ENCODE results near the gene ECM2. TPM values are rescaled to one million over a fixed set of nuclear protein-coding genes. Genes with fewer than 3 reads are reported as not detected.

ECM2 gene
- total and polyA plus RNA-seq, 7 donors, result 1.2 to 19.7 (median 5.4) TPM; not detected in 1

DNA sequence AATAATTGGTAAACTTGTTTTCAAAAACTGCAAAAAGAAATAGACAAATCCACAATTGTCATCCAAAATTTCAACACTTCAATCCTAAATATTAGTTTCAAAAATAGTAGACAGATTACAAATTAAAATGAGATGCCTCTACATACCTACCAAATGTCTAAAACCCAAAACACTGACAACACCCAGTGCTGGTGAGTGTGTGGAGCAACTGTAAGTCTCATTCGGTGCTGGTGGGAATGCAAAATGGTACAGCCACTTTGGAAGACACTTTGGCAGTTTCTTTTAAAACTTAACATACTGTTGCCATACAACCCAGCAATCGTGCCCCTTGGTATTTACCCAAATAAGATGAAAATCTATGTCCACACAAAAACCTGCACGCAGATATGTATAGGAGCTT is 6.7 kb downstream of the ECM2 start:
- Histone ChIP-seq H3K36me3 (no peaks in the 10 kb centered on the region), H3K27me3 (no peaks in the 10 kb centered on the region), H3K9me3 (no peaks in the 10 kb centered on the region), H3K4me3 (no peak overlapping the region), H3K27ac (no peak overlapping the region), H3K4me1 (peaks cover 0 to 3% (median 0%) of the 10 kb centered on the region in 4 donors)
- WGBS, 2 donors, result 96% methylated on average over 3 of the region's 3 CpGs
- DNase-seq, result no peak
- intact Hi-C loops (cut with DNase I), result no loop called here
- TF ChIP-seq POLR2A (IDR thresholded peaks at IDR 0.05), result no peak
- TF ChIP-seq, protein P1, sequence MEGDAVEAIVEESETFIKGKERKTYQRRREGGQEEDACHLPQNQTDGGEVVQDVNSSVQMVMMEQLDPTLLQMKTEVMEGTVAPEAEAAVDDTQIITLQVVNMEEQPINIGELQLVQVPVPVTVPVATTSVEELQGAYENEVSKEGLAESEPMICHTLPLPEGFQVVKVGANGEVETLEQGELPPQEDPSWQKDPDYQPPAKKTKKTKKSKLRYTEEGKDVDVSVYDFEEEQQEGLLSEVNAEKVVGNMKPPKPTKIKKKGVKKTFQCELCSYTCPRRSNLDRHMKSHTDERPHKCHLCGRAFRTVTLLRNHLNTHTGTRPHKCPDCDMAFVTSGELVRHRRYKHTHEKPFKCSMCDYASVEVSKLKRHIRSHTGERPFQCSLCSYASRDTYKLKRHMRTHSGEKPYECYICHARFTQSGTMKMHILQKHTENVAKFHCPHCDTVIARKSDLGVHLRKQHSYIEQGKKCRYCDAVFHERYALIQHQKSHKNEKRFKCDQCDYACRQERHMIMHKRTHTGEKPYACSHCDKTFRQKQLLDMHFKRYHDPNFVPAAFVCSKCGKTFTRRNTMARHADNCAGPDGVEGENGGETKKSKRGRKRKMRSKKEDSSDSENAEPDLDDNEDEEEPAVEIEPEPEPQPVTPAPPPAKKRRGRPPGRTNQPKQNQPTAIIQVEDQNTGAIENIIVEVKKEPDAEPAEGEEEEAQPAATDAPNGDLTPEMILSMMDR (IDR thresholded peaks at IDR 0.05), result no peak
- no peak for TF ChIP-seq POLR2AphosphoS5 (IDR thresholded peaks at IDR 0.05)
- no peak for TF ChIP-seq EP300 (IDR thresholded peaks at IDR 0.05)

DNA sequence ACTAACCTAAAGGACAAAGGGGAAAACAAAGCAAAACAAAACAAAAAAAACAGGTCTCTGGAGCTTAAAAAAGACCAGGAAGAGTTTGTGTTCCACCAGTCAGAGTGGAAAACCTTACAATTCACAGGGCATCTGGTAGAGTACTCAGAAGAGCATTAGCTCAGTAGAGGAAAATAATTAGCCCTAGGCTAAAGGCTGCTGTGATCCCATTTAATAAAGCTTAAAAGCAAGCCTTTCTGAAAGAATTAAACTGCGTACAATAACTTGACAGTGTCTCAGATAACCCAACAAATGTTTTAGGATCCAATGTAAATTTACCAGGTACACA is 7.3 kb downstream of the ECM2 start:
- DNase-seq, result no peak
- Histone ChIP-seq H3K27ac (no peak overlapping the region), H3K4me1 (no peaks in the 10 kb centered on the region), H3K27me3 (no peaks in the 10 kb centered on the region), H3K4me3 (no peak overlapping the region), H3K36me3 (no peaks in the 10 kb centered on the region), H3K9me3 (no peaks in the 10 kb centered on the region)
- WGBS, 2 donors, result 96 to 97% methylated on average over 1 of the region's 1 CpG
- no peak for TF ChIP-seq POLR2A (IDR thresholded peaks at IDR 0.05)
- no peak for TF ChIP-seq EP300 (IDR thresholded peaks at IDR 0.05)
- TF ChIP-seq, protein P1 (IDR thresholded peaks at IDR 0.05), result no peak
- no peak for TF ChIP-seq POLR2AphosphoS5 (IDR thresholded peaks at IDR 0.05)
- intact Hi-C loops (cut with DNase I), result no loop called here

DNA sequence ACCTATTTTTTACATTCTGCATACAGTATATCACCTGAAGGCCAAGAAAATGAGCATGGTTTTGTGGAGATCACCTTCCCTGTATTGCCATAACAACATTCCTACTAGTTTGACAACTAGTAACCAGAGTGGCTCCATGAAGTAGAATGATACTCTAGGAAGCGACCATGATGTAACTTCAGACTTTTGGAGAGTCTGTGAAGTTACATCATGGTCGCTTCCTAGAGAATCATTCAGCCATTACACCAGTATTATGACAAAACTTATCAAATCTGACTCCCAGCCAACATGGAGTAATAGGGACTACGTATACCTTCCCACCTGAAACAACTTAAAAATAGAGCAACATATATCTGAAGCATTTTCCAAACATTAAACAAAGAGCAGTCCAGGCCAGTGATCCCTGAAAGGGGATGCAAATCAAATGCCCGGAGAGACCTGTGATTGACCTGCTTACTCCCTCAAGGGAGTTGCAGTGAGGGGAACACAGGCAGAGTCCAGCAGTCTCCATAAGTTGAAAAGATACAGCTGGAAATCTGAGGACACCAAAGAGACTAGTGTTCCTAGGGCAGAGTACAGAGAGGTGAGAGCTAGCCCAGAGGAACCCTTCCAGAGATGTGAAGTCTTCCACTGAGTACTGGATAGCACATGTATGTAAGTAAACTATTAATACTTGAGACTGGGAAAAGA is 7.8 kb downstream of the ECM2 start:
- WGBS, 2 donors, result 93 to 95% methylated on average over 4 of the region's 4 CpGs
- Histone ChIP-seq H3K4me1 (no peaks in the 10 kb centered on the region), H3K36me3 (no peaks in the 10 kb centered on the region), H3K27me3 (no peaks in the 10 kb centered on the region), H3K27ac (no peak overlapping the region), H3K9me3 (no peaks in the 10 kb centered on the region), H3K4me3 (no peak overlapping the region)
- TF ChIP-seq POLR2A (IDR thresholded peaks at IDR 0.05) (no peak), POLR2AphosphoS5 (IDR thresholded peaks at IDR 0.05) (no peak), EP300 (IDR thresholded peaks at IDR 0.05) (no peak)
- TF ChIP-seq, protein P1 (IDR thresholded peaks at IDR 0.05), result no peak
- intact Hi-C loops (cut with DNase I), result no loop called here
- no peak for DNase-seq

DNA sequence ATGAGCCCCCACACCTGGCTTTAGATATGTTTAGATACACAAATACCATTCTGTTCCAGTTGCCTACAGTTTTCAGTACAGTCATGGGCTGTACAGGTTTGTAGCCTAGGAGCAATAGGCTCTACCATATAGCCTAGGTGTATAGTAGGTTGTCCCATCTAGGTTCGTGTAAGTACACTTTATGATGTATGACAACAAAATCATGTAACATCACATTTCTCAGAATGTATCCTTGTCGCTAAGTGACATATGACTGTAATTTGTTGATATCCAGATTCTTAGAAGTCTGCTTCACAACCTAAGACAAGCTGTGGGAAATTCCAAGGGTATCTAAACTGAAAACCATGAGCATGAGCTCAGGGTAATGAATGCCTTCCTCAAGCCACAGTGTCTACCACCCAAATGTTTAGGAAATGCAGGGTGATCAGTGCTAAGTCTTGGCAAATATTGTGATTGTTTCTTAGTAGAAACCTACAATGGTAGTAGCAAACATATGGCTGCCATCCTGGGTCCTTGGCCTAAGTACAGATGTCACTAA is 8.4 kb downstream of the ECM2 start:
- DNase-seq, result no peak
- H3K4me1 ChIP-seq, result no peaks in the 10 kb centered on the region
- H3K27ac ChIP-seq, result no peak overlapping the region
- H3K9me3 ChIP-seq, result no peaks in the 10 kb centered on the region
- H3K27me3 ChIP-seq, result no peaks in the 10 kb centered on the region
- no peaks in the 10 kb centered on the region for H3K36me3 ChIP-seq
- no peak for TF ChIP-seq POLR2AphosphoS5 (IDR thresholded peaks at IDR 0.05)
- TF ChIP-seq POLR2A (IDR thresholded peaks at IDR 0.05), result no peak
- TF ChIP-seq, protein P1 (IDR thresholded peaks at IDR 0.05), result no peak
- no peak for TF ChIP-seq EP300 (IDR thresholded peaks at IDR 0.05)
- 91 to 94% methylated on average over 2 of the region's 2 CpGs for WGBS, 2 donors
- H3K4me3 ChIP-seq, result no peak overlapping the region
- intact Hi-C loops (cut with DNase I), result no loop called here

DNA sequence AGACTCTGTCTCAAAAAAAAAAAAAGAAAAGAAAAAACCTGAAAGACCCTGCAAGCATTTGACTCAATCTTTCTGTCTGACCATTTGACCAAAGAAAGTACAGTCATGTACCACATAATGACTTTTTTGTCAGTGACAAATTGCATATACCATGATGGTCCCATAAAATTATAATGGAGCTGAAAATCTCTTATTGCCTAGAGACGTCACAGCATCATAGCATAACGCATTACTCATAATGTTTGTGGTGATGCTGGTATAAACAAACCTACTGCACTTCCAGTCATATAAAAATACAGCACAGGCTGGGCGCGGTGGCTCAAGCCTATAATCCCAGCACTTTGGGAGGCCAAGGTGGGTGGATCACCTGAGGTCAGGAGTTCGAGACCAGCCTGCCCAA is 10.5 kb downstream of the ECM2 start:
- no peaks in the 10 kb centered on the region for H3K4me1 ChIP-seq
- no peak for DNase-seq
- WGBS, 2 donors, result 68 to 86% methylated on average over 5 of the region's 5 CpGs
- H3K9me3 ChIP-seq, result no peaks in the 10 kb centered on the region
- intact Hi-C loops (cut with DNase I), result no loop called here
- no peaks in the 10 kb centered on the region for H3K36me3 ChIP-seq
- no peaks in the 10 kb centered on the region for H3K27me3 ChIP-seq
- no peak overlapping the region for H3K4me3 ChIP-seq
- H3K27ac ChIP-seq, result no peak overlapping the region
- TF ChIP-seq POLR2AphosphoS5 (IDR thresholded peaks at IDR 0.05) (no peak), POLR2A (IDR thresholded peaks at IDR 0.05) (no peak)

Data from sigmoid colon (tissue), 7 donors.